H1 (cell line): ENCODE data around the gene THBD. TPM values are rescaled to one million over a fixed set of nuclear protein-coding genes. Genes with fewer than 3 reads are reported as not detected.

Experiments used
- CTCF ChIA-PET: fragments of 300-600 bp; sonication (Branson Sonifier 250); formaldehyde crosslinking; loops from one replicate; lab custom pipeline; 2021; ENCODE audit not compliant: partially characterized antibody; lab: Charles Lee
- POLR2A ChIA-PET: fragments of 300-600 bp; sonication (Branson Sonifier 250); formaldehyde crosslinking; loops from one replicate; lab custom pipeline; 2021; ENCODE audit warnings: inconsistent platforms; ENCODE audit not compliant: partially characterized antibody; lab: Charles Lee
- DNase-seq, 2 experiments: peaks; one replicate each; pipeline versions ENCODE4 v3.0.0 to v3.0.0-alpha.2; 2010 to 2022; ENCODE audit warnings: low spot score in 2 of 2, low read depth in 1 of 2, mixed read lengths in 1 of 2
- FAIRE-seq: peaks from 2 replicates; lab custom pipeline; 2011; peaks lifted over from hg19 to GRCh38; lab: Jason Lieb, UNC
- H2AFZ ChIP-seq: 2 replicates; pipeline ENCODE4 v1.8.1; 2012; ENCODE audit warnings: low read length, inconsistent platforms
- H2AK5ac ChIP-seq: 2 replicates; pipeline ENCODE4 v1.6.1; 2013; ENCODE audit warnings: low read depth, low read length
- H2BK120ac ChIP-seq: replicated peaks from 2 replicates; pipeline ENCODE3; 2013; ENCODE audit warnings: low read depth, low read length, inconsistent platforms
- H2BK12ac ChIP-seq: 2 replicates; pipeline ENCODE4 v1.6.1; 2013; ENCODE audit warnings: low read depth, low read length
- H2BK15ac ChIP-seq: 2 replicates; pipeline ENCODE4 v1.6.1; 2013; ENCODE audit warnings: low read length
- H2BK20ac ChIP-seq: 2 replicates; pipeline ENCODE4 v1.6.1; 2013; ENCODE audit warnings: low read length
- H2BK5ac ChIP-seq: 2 replicates; pipeline ENCODE4 v1.6.1; 2013; ENCODE audit warnings: low read depth, low read length
- H3K14ac ChIP-seq: 2 replicates; pipeline ENCODE4 v1.6.1; 2013; ENCODE audit warnings: inconsistent platforms; ENCODE audit not compliant: insufficient read length
- H3K18ac ChIP-seq: 2 replicates; pipeline ENCODE4 v1.6.1; 2013; ENCODE audit warnings: low read length; ENCODE audit errors: extremely low read depth
- H3K23ac ChIP-seq: 2 replicates; pipeline ENCODE4 v1.6.1; 2013; ENCODE audit warnings: inconsistent platforms; ENCODE audit not compliant: insufficient read length
- H3K23me2 ChIP-seq: 2 replicates; pipeline ENCODE4 v1.6.1; 2013; ENCODE audit warnings: low read depth, low read length
- H3K27ac ChIP-seq: 2 replicates; pipeline ENCODE4 v1.6.1; 2011; ENCODE audit warnings: low read depth, low read length, inconsistent platforms
- H3K27me3 ChIP-seq, 4 experiments: replicated peaks in 1 of 4; 1 replicate in 1 of 4; 2 replicates in 3 of 4; pipeline versions ENCODE4 v1.6.1 to v1.8.1; 2011 to 2013; ENCODE audit warnings: low read length in 3 of 4, mild to moderate bottlenecking in 3 of 4, inconsistent platforms in 2 of 4, mixed read lengths in 2 of 4, moderate library complexity in 1 of 4; ENCODE audit not compliant: control insufficient read depth in 3 of 4, insufficient read depth in 3 of 4; ENCODE audit errors: extremely low read depth in 1 of 4
- H3K36me3 ChIP-seq, 4 experiments: 2 replicates each; pipeline versions ENCODE4 v1.6.1 to v1.8.1; 2011 to 2013; ENCODE audit warnings: mild to moderate bottlenecking in 4 of 4, low read length in 3 of 4, moderate library complexity in 2 of 4, control low read depth in 1 of 4, inconsistent platforms in 1 of 4; ENCODE audit not compliant: insufficient read depth in 4 of 4, control insufficient read depth in 2 of 4
- H3K4ac ChIP-seq: replicated peaks from 2 replicates; pipeline ENCODE3; 2013; ENCODE audit warnings: low read length, low read depth, mixed read lengths, inconsistent platforms; ENCODE audit not compliant: insufficient read length
- H3K4me1 ChIP-seq, 4 experiments: replicated peaks in 1 of 4; 1 replicate in 1 of 4; 2 replicates in 3 of 4; pipeline versions ENCODE4 v1.6.1 to v1.8.1; 2011 to 2013; ENCODE audit warnings: low read length in 3 of 4, inconsistent platforms in 2 of 4, mixed read lengths in 1 of 4; ENCODE audit not compliant: insufficient read depth in 4 of 4, control insufficient read depth in 3 of 4
- H3K4me2 ChIP-seq, 2 experiments: 2 replicates each; pipeline versions ENCODE4 v1.6.1 to v1.8.1; 2011 to 2013; ENCODE audit warnings: low read depth in 2 of 2, low read length in 2 of 2, control low read depth in 1 of 2, inconsistent platforms in 1 of 2, mild to moderate bottlenecking in 1 of 2; ENCODE audit not compliant: insufficient read depth in 1 of 2
- H3K4me3 ChIP-seq, 4 experiments: fragments of 200-600, 300-600 bp in 1 of 4; sonication (generic), shearing (Covaris generic), sonication (Bioruptor Twin) in 1 of 4; 2 replicates each; pipeline versions ENCODE4 v1.5.1 to v1.8.1; 2011 to 2016; ENCODE audit warnings: low read length in 4 of 4, low read depth in 3 of 4, control low read depth in 2 of 4, inconsistent platforms in 2 of 4, mild to moderate bottlenecking in 2 of 4, mixed read lengths in 1 of 4, moderate library complexity in 1 of 4; ENCODE audit not compliant: insufficient read depth in 2 of 4; ENCODE audit errors: extremely low read depth in 1 of 4
- H3K56ac ChIP-seq: replicated peaks from 2 replicates; pipeline ENCODE3; 2013; ENCODE audit warnings: low read depth, mild to moderate bottlenecking, mixed read lengths, low read length, inconsistent platforms; ENCODE audit not compliant: insufficient read length
- H3K79me1 ChIP-seq: 2 replicates; pipeline ENCODE4 v1.6.1; 2013; ENCODE audit warnings: low read depth, low read length, control low read depth
- H3K79me2 ChIP-seq, 2 experiments: 2 replicates each; pipeline versions ENCODE4 v1.6.1 to v1.8.1; 2012 to 2013; ENCODE audit warnings: low read length in 2 of 2, mild to moderate bottlenecking in 2 of 2, inconsistent platforms in 1 of 2; ENCODE audit not compliant: insufficient read depth in 2 of 2, control insufficient read depth in 1 of 2
- H3K9ac ChIP-seq, 4 experiments: replicated peaks in 1 of 4; 1 replicate in 1 of 4; 2 replicates in 3 of 4; pipeline versions ENCODE4 v1.6.1 to v1.8.1; 2011 to 2013; ENCODE audit warnings: low read depth in 3 of 4, low read length in 3 of 4, control low read depth in 2 of 4, mild to moderate bottlenecking in 2 of 4, moderate library complexity in 2 of 4, inconsistent platforms in 1 of 4; ENCODE audit errors: extremely low read depth in 1 of 4
- H3K9me3 ChIP-seq, 2 experiments: 2 replicates each; pipeline versions ENCODE4 v1.6.1 to v1.8.1; 2012 to 2013; ENCODE audit warnings: mild to moderate bottlenecking in 2 of 2, moderate library complexity in 2 of 2, control low read depth in 1 of 2, inconsistent platforms in 1 of 2, low read depth in 1 of 2, low read length in 1 of 2, mixed read lengths in 1 of 2; ENCODE audit not compliant: insufficient read depth in 2 of 2
- H4K20me1 ChIP-seq, 2 experiments: replicated peaks in 1 of 2; 2 replicates each; pipeline versions ENCODE3 to v1.8.1; 2011 to 2013; ENCODE audit warnings: inconsistent platforms in 2 of 2, low read length in 2 of 2, mild to moderate bottlenecking in 1 of 2; ENCODE audit not compliant: insufficient read depth in 2 of 2, control insufficient read depth in 1 of 2
- H4K5ac ChIP-seq: 2 replicates; pipeline ENCODE4 v1.6.1; 2013; ENCODE audit warnings: low read length, low read depth, mixed read lengths, inconsistent platforms; ENCODE audit not compliant: insufficient read length
- H4K8ac ChIP-seq: 2 replicates; pipeline ENCODE4 v1.8.0; 2013; ENCODE audit warnings: mild to moderate bottlenecking, moderate library complexity, low read length, inconsistent platforms; ENCODE audit not compliant: insufficient read depth; ENCODE audit errors: extremely low read depth
- H4K91ac ChIP-seq: replicated peaks from 2 replicates; pipeline ENCODE3; 2013; ENCODE audit warnings: low read length, mixed read lengths, inconsistent platforms; ENCODE audit not compliant: insufficient read length
- HDAC6 ChIP-seq: IDR thresholded peaks from one replicate; pipeline ENCODE4 v1.7.1; 2012; ENCODE audit warnings: low read depth, mild to moderate bottlenecking, inconsistent platforms, low read length, moderate library complexity
- TBP ChIP-seq: IDR thresholded peaks from 2 replicates; pipeline ENCODE4 v1.6.1; 2011; ENCODE audit warnings: low read depth, low read length, improper control_type of control experiment
- WGBS, 2 experiments: shearing (Covaris generic) in 1 of 2; methylation state at CpG; one replicate each; pipeline versions ENCODE4 v1.1.6 to v1.1.7; 2013 to 2015; ENCODE audit warnings: low lambda C conversion rate in 2 of 2, mixed read lengths in 2 of 2, inconsistent platforms in 1 of 2, low coverage in 1 of 2, missing lambda C conversion rate in 1 of 2; ENCODE audit not compliant: insufficient replicate concordance in 2 of 2, insufficient coverage in 1 of 2, insufficient read length in 1 of 2; ENCODE audit errors: extremely low coverage in 1 of 2, missing lambda C conversion rate in 1 of 2; 5-methylcytosine and 5-hydroxymethylcytosine counted together
- polyA plus RNA-seq, 7 experiments: library from polyadenylated mRNA; depleted of rRNA in 3 of 7; stranded (reverse) in 5 of 7; unstranded in 2 of 7; fragments of >200 nt in 5 of 7; fragments of 200-250 nt in 2 of 7; gene quantifications; 1 replicate in 5 of 7; 2 replicates in 1 of 7; 4 replicates in 1 of 7; pipeline versions ENCODE4 v1.2.1 to v1.2.3, GENCODE V29; 2011 to 2013; ENCODE audit warnings: missing spikeins in 2 of 7, mixed read lengths in 2 of 7
- total RNA-seq: library from RNA; stranded (reverse); fragmentation: NEBNext Ultra II Directional; extraction: Animal tissue kit (Norgen Biotek cat#: 25700); gene quantifications from 2 replicates; pipeline ENCODE4 v1.2.1, GENCODE V29; 2021

The THBD gene
- total and polyA plus RNA-seq, 2 of the 8 experiments (the other 6 are each of a cell fraction or from before 2014, with no cell fraction given), result 0.21 to 0.43 TPM

DNA sequence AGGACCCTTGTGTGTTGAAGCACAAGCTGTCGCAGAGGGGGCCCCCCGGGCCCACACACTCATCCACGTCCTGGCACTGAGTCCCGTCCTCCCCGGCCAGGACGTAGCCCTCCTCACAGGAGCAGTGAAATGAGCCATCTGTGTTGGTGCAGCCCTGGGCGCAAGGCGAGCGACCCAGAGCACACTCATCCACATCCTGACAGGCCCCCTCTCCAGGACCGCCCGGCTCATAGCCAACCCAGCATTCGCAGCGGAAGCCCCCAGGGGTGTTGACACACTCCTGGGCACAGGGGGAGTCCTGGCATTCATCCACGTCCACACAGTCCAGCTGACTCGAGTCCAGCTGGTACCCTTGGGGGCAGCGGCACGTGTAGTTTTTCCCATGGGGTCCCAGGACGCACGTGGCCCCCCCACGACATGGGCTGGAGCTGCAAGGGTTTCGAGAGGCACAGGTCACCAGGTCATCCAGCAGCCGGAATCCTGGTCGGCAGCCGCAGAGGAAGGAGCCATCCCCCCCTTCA, 35.4 kb upstream of the THBD start:
- no peak for DNase-seq

More for the DNA sequence above, 35.4 kb upstream of the THBD start:
- Histone ChIP-seq H4K20me1 (no peaks in the 10 kb centered on the region), H3K79me1 (no peaks in the 10 kb centered on the region), H4K91ac (peak overlapping the region; percentile 22), H3K14ac (no peak overlapping the region), H3K18ac (no peak overlapping the region), H3K4me2 (no peak overlapping the region), H2BK12ac (no peak overlapping the region), H2BK120ac (no peak overlapping the region), H3K4ac (no peak overlapping the region), H3K27me3 (no peaks in the 10 kb centered on the region), H3K79me2 (no peaks in the 10 kb centered on the region), H3K56ac (no peak overlapping the region), H2BK5ac (no peak overlapping the region), H4K8ac (no peak overlapping the region), H2AK5ac (no peak overlapping the region; the same call in 1 of the 2 replicates), H3K9me3 (no peaks in the 10 kb centered on the region), H3K9ac (no peak overlapping the region), H3K36me3 (no peaks in the 10 kb centered on the region), H3K23me2 (no peaks in the 10 kb centered on the region), H3K23ac (no peak overlapping the region), H3K4me1 (peaks cover 0 to 7% (median 2%) of the 10 kb centered on the region in 4 experiments; a peak in 2 of 7 replicates), H4K5ac (no peak overlapping the region), H2BK20ac (no peak overlapping the region), H3K4me3 (no peak overlapping the region), H2AFZ (no peak overlapping the region), H3K27ac (no peak overlapping the region), H2BK15ac (no peak overlapping the region; the same call in 1 of the 2 replicates)
- ChIA-PET POLR2A (no interaction called here), CTCF (interaction anchor here (1.4 to 2.1 kb wide), 2 partner anchors 22 to 81 kb away, joined by 3 to 6 read pairs; no protein-coding TSS in a partner anchor)
- no peak for FAIRE-seq
- 91% methylated on average over 24 of the region's 24 CpGs; no CpG with 5 or more reads in 1 of the 2 experiments for WGBS, 2 experiments
- no peak for TF ChIP-seq TBP
- no peak for TF ChIP-seq HDAC6
